ENCODE data around the gene GCGR.

GCGR gene

GRCh38 chr17:81805707-81806460 lies 1.9 kb downstream of the GCGR start:
- DNase-seq (ENCODE audit: low spot score) (peak; percentile 71), ATAC-seq (ENCODE audit: low read depth) (no peak)
- no peak overlapping the region for H3K4me3 ChIP-seq (ENCODE audit: severe bottlenecking)
- no peak overlapping the region for H3K27ac ChIP-seq (ENCODE audit: poor library complexity, severe bottlenecking)
- no peaks in the 10 kb centered on the region for H3K36me3 ChIP-seq (ENCODE audit: low read depth)
- H3K4me1 ChIP-seq (ENCODE audit: insufficient read depth, poor library complexity, severe bottlenecking): no peaks in the 10 kb centered on the region
- peaks cover 66% of the 10 kb centered on the region for H3K27me3 ChIP-seq (ENCODE audit: insufficient read depth, poor library complexity, severe bottlenecking)
- no peak for TF ChIP-seq CTCF (IDR thresholded peaks at IDR 0.05; ENCODE audit: poor library complexity, severe bottlenecking)
- no peaks in the 10 kb centered on the region for H3K9me3 ChIP-seq (ENCODE audit: severe bottlenecking)

- H3K27me3 ChIP-seq (ENCODE audit: insufficient read depth, poor library complexity, severe bottlenecking): peaks cover 65% of the 10 kb centered on the region
- no peaks in the 10 kb centered on the region for H3K9me3 ChIP-seq (ENCODE audit: severe bottlenecking)
- no peaks in the 10 kb centered on the region for H3K36me3 ChIP-seq (ENCODE audit: low read depth)
- H3K4me3 ChIP-seq (ENCODE audit: severe bottlenecking): no peak overlapping the region
- ATAC-seq (ENCODE audit: low read depth): peak; percentile 2; the same call in 1 of the 3 replicates
- H3K27ac ChIP-seq (ENCODE audit: poor library complexity, severe bottlenecking): no peak overlapping the region
- no peak for TF ChIP-seq CTCF (IDR thresholded peaks at IDR 0.05; ENCODE audit: poor library complexity, severe bottlenecking)
- DNase-seq (ENCODE audit: low spot score): peak; percentile 65
- no peaks in the 10 kb centered on the region for H3K4me1 ChIP-seq (ENCODE audit: insufficient read depth, poor library complexity, severe bottlenecking)
Observed at GRCh38 chr17:81806461-81807209, 2.7 kb downstream of the GCGR start.

GRCh38 chr17:81807210-81807719 lies 3.3 kb downstream of the GCGR start:
- Histone ChIP-seq H3K27ac (ENCODE audit: poor library complexity, severe bottlenecking) (no peak overlapping the region), H3K4me3 (ENCODE audit: severe bottlenecking) (no peak overlapping the region), H3K36me3 (ENCODE audit: low read depth) (no peaks in the 10 kb centered on the region), H3K9me3 (ENCODE audit: severe bottlenecking) (no peaks in the 10 kb centered on the region), H3K4me1 (ENCODE audit: insufficient read depth, poor library complexity, severe bottlenecking) (no peaks in the 10 kb centered on the region), H3K27me3 (ENCODE audit: insufficient read depth, poor library complexity, severe bottlenecking) (peaks cover 59% of the 10 kb centered on the region)
- ATAC-seq (ENCODE audit: low read depth) (peak; percentile 24; the same call in 1 of the 3 replicates), DNase-seq (ENCODE audit: low spot score) (peak; percentile 63)
- no peak for TF ChIP-seq CTCF (IDR thresholded peaks at IDR 0.05; ENCODE audit: poor library complexity, severe bottlenecking)

- H3K36me3 ChIP-seq (ENCODE audit: low read depth): no peaks in the 10 kb centered on the region
- peak; percentile 76 for DNase-seq (ENCODE audit: low spot score)
- H3K9me3 ChIP-seq (ENCODE audit: severe bottlenecking): no peaks in the 10 kb centered on the region
- H3K4me1 ChIP-seq (ENCODE audit: insufficient read depth, poor library complexity, severe bottlenecking): no peaks in the 10 kb centered on the region
- no peak overlapping the region for H3K4me3 ChIP-seq (ENCODE audit: severe bottlenecking)
- H3K27me3 ChIP-seq (ENCODE audit: insufficient read depth, poor library complexity, severe bottlenecking): peaks cover 53% of the 10 kb centered on the region
- no peak for ATAC-seq (ENCODE audit: low read depth)
- no peak for TF ChIP-seq CTCF (IDR thresholded peaks at IDR 0.05; ENCODE audit: poor library complexity, severe bottlenecking)
- H3K27ac ChIP-seq (ENCODE audit: poor library complexity, severe bottlenecking): no peak overlapping the region
Observed at GRCh38 chr17:81807839-81808238, 3.9 kb downstream of the GCGR start.

Data from RWPE2 (cell line).